OCI-LY1 (cell line): Measurements from ENCODE around the gene CTDSPL2.
A peak's percentile ranks its signal among the peaks of the same experiment; 100 is the strongest.

Source experiments
- H2AFZ ChIP-seq: fragments of 200-600 bp; sonication (generic), shearing (Covaris generic); 2 replicates; pipeline ENCODE4 v1.6.0; 2014; ENCODE audit warnings: antibody characterized with exemption, mild to moderate bottlenecking, low read length
- H3F3A ChIP-seq: fragments of 200-600 bp; sonication (generic), shearing (Covaris generic); 2 replicates; pipeline ENCODE4 v1.6.0; 2014; ENCODE audit warnings: mild to moderate bottlenecking, antibody characterized with exemption, low read length, moderate library complexity; ENCODE audit not compliant: insufficient read depth
- H3K27ac ChIP-seq: fragments of 200-600 bp; sonication (generic); 2 replicates; pipeline ENCODE4 v1.5.1; 2014; ENCODE audit warnings: low read length, mixed run types, mild to moderate bottlenecking, low read depth; ENCODE audit not compliant: poor library complexity, severe bottlenecking
- H3K27me3 ChIP-seq: fragments of 200-600 bp; sonication (generic); 2 replicates; pipeline ENCODE4 v1.6.0; 2014; ENCODE audit warnings: antibody characterized with exemption, mild to moderate bottlenecking, low read length, moderate library complexity; ENCODE audit not compliant: insufficient read depth
- H3K36me3 ChIP-seq: fragments of 200-600 bp; sonication (generic); 2 replicates; pipeline ENCODE4 v1.6.1; 2014; ENCODE audit warnings: mild to moderate bottlenecking, antibody characterized with exemption, low read length, moderate library complexity, mixed read lengths; ENCODE audit not compliant: insufficient read depth
- H3K4me1 ChIP-seq: fragments of 200-600 bp; sonication (generic); 2 replicates; pipeline ENCODE4 v1.5.1; 2014; ENCODE audit warnings: mild to moderate bottlenecking, low read length, moderate library complexity; ENCODE audit not compliant: insufficient read depth, severe bottlenecking
- H3K4me2 ChIP-seq: fragments of 200-600 bp; sonication (generic), shearing (Covaris generic); 2 replicates; pipeline ENCODE4 v1.6.1; 2014; ENCODE audit warnings: low read length
- H3K4me3 ChIP-seq: fragments of 200-600 bp; sonication (generic); 2 replicates; pipeline ENCODE4 v1.5.1; 2014; ENCODE audit warnings: low read length, low read depth, mild to moderate bottlenecking, mixed read lengths; ENCODE audit not compliant: poor library complexity, severe bottlenecking
- H3K79me2 ChIP-seq: fragments of 200-600 bp; shearing (Covaris generic); 2 replicates; pipeline ENCODE4 v1.6.1; 2016; ENCODE audit warnings: mixed run types, low read length, mixed read lengths; ENCODE audit not compliant: insufficient read depth
- H3K9ac ChIP-seq: fragments of 200-600 bp; sonication (generic), shearing (Covaris generic); 2 replicates; pipeline ENCODE4 v1.6.1; 2014; ENCODE audit warnings: mild to moderate bottlenecking, low read length, mixed read lengths
- H3K9me2 ChIP-seq: fragments of 200-600 bp; sonication (generic), shearing (Covaris generic); 2 replicates; pipeline ENCODE4 v1.6.1; 2014; ENCODE audit warnings: low read depth, mild to moderate bottlenecking, low read length, mixed read lengths
- H3K9me3 ChIP-seq: fragments of 200-600 bp; shearing (Covaris generic); 2 replicates; pipeline ENCODE4 v1.6.1; 2014; ENCODE audit warnings: low read length, mixed read lengths
- H4K20me1 ChIP-seq: fragments of 200-600 bp; sonication (generic), shearing (Covaris generic); 2 replicates; pipeline ENCODE4 v1.6.0; 2016; ENCODE audit warnings: mild to moderate bottlenecking, low read length; ENCODE audit not compliant: insufficient read depth
- EZH2 ChIP-seq: fragments of 200-600 bp; sonication (generic), shearing (Covaris generic); IDR thresholded peaks from 2 replicates; pipeline ENCODE4 v1.8.0; 2017; ENCODE audit warnings: borderline replicate concordance, mixed run types, mild to moderate bottlenecking, antibody characterized with exemption, low read length, moderate library complexity, mixed read lengths
- TF ChIP-seq, protein P1 (sequence below): fragments of 200-600 bp; sonication (generic), shearing (Covaris generic); IDR thresholded peaks from 2 replicates; pipeline ENCODE4 v1.5.1; 2017; ENCODE audit warnings: mild to moderate bottlenecking, antibody characterized with exemption, low read length, moderate library complexity, mixed read lengths

The CTDSPL2 gene

DNA sequence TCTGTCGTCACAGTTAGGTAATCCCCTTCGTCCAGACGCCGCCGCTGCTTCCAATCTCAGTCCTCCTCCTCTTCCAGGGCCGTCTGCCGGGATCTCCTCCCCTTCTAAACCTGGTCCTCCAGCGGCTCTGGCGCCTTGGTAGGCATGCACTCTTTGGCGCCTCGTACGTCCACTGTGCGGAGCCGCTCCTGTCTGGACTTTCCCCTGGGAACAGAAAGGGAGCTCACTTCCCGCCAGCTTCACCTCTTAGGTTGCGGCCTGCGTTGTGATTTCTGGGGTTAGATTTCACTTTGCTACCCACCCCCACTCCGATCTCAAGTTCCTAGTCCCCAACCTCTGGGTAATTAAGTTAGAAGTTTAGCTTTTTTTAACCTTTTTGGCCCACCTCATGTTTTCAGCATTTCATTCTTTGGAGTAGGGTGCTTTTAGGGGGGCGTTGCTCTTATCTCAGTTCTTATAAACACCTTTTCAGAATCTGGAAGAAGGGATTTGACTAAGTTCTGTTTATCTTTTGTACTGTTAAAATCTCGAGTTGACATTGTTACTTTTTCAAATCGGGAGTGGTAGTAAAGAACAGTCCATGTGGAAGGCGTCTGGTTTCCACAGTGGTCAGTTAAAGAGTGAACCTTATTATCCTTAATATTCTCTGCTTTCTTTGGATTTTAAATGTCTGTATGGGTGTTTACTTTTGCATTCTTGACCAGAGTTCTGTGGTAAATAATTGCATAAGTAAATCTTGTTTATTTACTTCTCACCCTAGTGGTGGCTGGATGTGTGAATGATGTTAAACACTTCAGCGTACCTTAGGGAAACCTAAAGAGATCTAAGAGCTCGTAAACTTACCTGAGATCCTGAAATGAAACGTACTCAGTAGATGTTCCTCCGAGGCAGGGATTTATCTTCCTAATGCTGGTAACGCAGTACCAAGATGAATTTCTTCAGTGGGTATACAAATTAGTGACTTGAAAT, 611 bp downstream of the CTDSPL2 start:
- Histone ChIP-seq H3K79me2 (peaks cover 65% of the 10 kb centered on the region), H3K9me3 (no peaks in the 10 kb centered on the region), H3K4me2 (peak overlapping the region; percentile 93), H3K9me2 (no peaks in the 10 kb centered on the region), H3F3A (no peaks in the 10 kb centered on the region), H3K27me3 (no peaks in the 10 kb centered on the region), H2AFZ (no peak overlapping the region), H3K27ac (peak overlapping the region; percentile 92), H3K9ac (peak overlapping the region; percentile 100), H3K4me1 (peaks cover 32% of the 10 kb centered on the region), H3K36me3 (peaks cover 13% of the 10 kb centered on the region), H4K20me1 (no peaks in the 10 kb centered on the region), H3K4me3 (peak overlapping the region; percentile 93)
- TF ChIP-seq, protein P1, sequence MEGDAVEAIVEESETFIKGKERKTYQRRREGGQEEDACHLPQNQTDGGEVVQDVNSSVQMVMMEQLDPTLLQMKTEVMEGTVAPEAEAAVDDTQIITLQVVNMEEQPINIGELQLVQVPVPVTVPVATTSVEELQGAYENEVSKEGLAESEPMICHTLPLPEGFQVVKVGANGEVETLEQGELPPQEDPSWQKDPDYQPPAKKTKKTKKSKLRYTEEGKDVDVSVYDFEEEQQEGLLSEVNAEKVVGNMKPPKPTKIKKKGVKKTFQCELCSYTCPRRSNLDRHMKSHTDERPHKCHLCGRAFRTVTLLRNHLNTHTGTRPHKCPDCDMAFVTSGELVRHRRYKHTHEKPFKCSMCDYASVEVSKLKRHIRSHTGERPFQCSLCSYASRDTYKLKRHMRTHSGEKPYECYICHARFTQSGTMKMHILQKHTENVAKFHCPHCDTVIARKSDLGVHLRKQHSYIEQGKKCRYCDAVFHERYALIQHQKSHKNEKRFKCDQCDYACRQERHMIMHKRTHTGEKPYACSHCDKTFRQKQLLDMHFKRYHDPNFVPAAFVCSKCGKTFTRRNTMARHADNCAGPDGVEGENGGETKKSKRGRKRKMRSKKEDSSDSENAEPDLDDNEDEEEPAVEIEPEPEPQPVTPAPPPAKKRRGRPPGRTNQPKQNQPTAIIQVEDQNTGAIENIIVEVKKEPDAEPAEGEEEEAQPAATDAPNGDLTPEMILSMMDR = peak; percentile 23; the same call in 1 of the 2 replicates
- no peak for TF ChIP-seq EZH2

GRCh38 chr15:44435893-44436667, 8.7 kb downstream of the CTDSPL2 start:
- TF ChIP-seq, protein P1 = no peak
- TF ChIP-seq EZH2 = no peak
- Histone ChIP-seq H3K36me3 (peaks cover 45% of the 10 kb centered on the region), H3F3A (no peaks in the 10 kb centered on the region), H2AFZ (no peak overlapping the region), H3K9me3 (no peaks in the 10 kb centered on the region), H4K20me1 (no peaks in the 10 kb centered on the region; the same call in 1 of the 2 replicates), H3K79me2 (peaks cover 100% of the 10 kb centered on the region), H3K27ac (no peak overlapping the region), H3K4me2 (no peak overlapping the region), H3K27me3 (no peaks in the 10 kb centered on the region), H3K4me1 (no peaks in the 10 kb centered on the region), H3K9ac (no peak overlapping the region), H3K9me2 (no peaks in the 10 kb centered on the region), H3K4me3 (no peak overlapping the region)

GRCh38 chr15:44438402-44438801, 11.0 kb downstream of the CTDSPL2 start:
- Histone ChIP-seq H3K79me2 (peaks cover 100% of the 10 kb centered on the region), H3K4me1 (no peaks in the 10 kb centered on the region), H3K27ac (no peak overlapping the region), H3K27me3 (no peaks in the 10 kb centered on the region), H2AFZ (no peak overlapping the region), H3K9me3 (no peaks in the 10 kb centered on the region), H3F3A (no peaks in the 10 kb centered on the region), H3K4me3 (no peak overlapping the region), H3K4me2 (no peak overlapping the region), H4K20me1 (no peaks in the 10 kb centered on the region; the same call in 1 of the 2 replicates), H3K9ac (no peak overlapping the region), H3K9me2 (no peaks in the 10 kb centered on the region), H3K36me3 (peaks cover 39% of the 10 kb centered on the region)
- no peak for TF ChIP-seq EZH2
- TF ChIP-seq, protein P1 = no peak
